Posterior vena cava (tissue), 2 donors: ENCODE results near the gene ZSCAN23. TPM values are rescaled to one million over a fixed set of nuclear protein-coding genes. Genes with fewer than 3 reads are reported as not detected.
A peak's percentile ranks its signal among the peaks of the same experiment; 100 is the strongest.
"Not testable (repeated sequence)": the region's sequence is repeated elsewhere in the genome, so short reads cannot be mapped to it uniquely, and the experiment has no call there.

Source experiments
- DNase-seq: peaks from one replicate; pipeline ENCODE4 v3.0.0-alpha.2; 2020; ENCODE audit warnings: low spot score
- intact Hi-C, 2 donors: fragments of 100-400 bp; cut with DNase I; formaldehyde crosslinking; loops; one replicate each; pipeline versions ENCODE4 v1.14.1 to v1.14.2; 2022 to 2023
- total RNA-seq, 2 donors: library from RNA; stranded (reverse); fragmentation: NEBNext Ultra II Directional; extraction: Animal tissue kit (Norgen Biotek cat#: 25700); gene quantifications; one replicate each; pipeline ENCODE4 v1.2.1, GENCODE V29; 2021
- donor health status: DM: yes; HTN: yes; CAD: no.
- donor health status: DM: yes; HTN: yes; CAD: no.

Gene ZSCAN23
- total RNA-seq, 2 donors from 2014 or later = 2.0 to 2.8 TPM

GRCh38 chr6:28446818-28447511, 3.7 kb upstream of the ZSCAN23 start:
- DNase-seq = no peak
- intact Hi-C loops = no loop called here

GRCh38 chr6:28444759-28445158, 1.5 kb upstream of the ZSCAN23 start:
- DNase-seq, intact Hi-C loops: not testable (repeated sequence)

- no peak for DNase-seq
- intact Hi-C loops = no loop called here
Measured at GRCh38 chr6:28442586-28442985, 705 bp downstream of the ZSCAN23 start.

GRCh38 chr6:28436404-28436803, 6.9 kb downstream of the ZSCAN23 start:
- intact Hi-C loops = no loop called here

GRCh38 chr6:28433119-28433518, 10.2 kb downstream of the ZSCAN23 start:
- DNase-seq = no peak
- intact Hi-C loops = no loop called here

More at GRCh38 chr6:28436404-28436803, 6.9 kb downstream of the ZSCAN23 start:
- DNase-seq = no peak

- DNase-seq = no peak
- intact Hi-C loops = no loop called here
Measured at GRCh38 chr6:28429781-28430180, 13.5 kb downstream of the ZSCAN23 start.

- intact Hi-C loops = no loop called here
- no peak for DNase-seq
Measured at GRCh38 chr6:28425944-28426541, 17.2 kb downstream of the ZSCAN23 start.

- intact Hi-C loops = no loop called here
- no peak for DNase-seq
Measured at GRCh38 chr6:28424163-28424562, 19.1 kb downstream of the ZSCAN23 start.

GRCh38 chr6:28423546-28423945, 19.7 kb downstream of the ZSCAN23 start:
- DNase-seq = no peak
- intact Hi-C loops = no loop called here

GRCh38 chr6:28413681-28414080, 29.6 kb downstream of the ZSCAN23 start:
- intact Hi-C loops = no loop called here

GRCh38 chr6:28410767-28411166, 32.5 kb downstream of the ZSCAN23 start:
- no peak for DNase-seq
- intact Hi-C loops = no loop called here

More at GRCh38 chr6:28413681-28414080, 29.6 kb downstream of the ZSCAN23 start:
- DNase-seq = no peak

GRCh38 chr6:28408076-28408802, 35.1 kb downstream of the ZSCAN23 start:
- no peak for DNase-seq
- intact Hi-C loops = no loop called here

- intact Hi-C loops = no loop called here
Measured at GRCh38 chr6:28407401-28407800, 35.9 kb downstream of the ZSCAN23 start.

GRCh38 chr6:28403923-28404322, 39.4 kb downstream of the ZSCAN23 start:
- DNase-seq = not testable (repeated sequence)
- intact Hi-C loops = loop anchor here in 1 of 2 donors (2.0 kb wide), 1 partner anchor 41 kb away; no protein-coding TSS in a partner anchor

More at GRCh38 chr6:28407401-28407800, 35.9 kb downstream of the ZSCAN23 start:
- no peak for DNase-seq

GRCh38 chr6:28402197-28402596, 41.1 kb downstream of the ZSCAN23 start:
- no peak for DNase-seq
- intact Hi-C loops = no loop called here

- DNase-seq = no peak
- intact Hi-C loops = no loop called here
Measured at GRCh38 chr6:28401172-28401571, 42.1 kb downstream of the ZSCAN23 start.

- peak; percentile 78 for DNase-seq
- intact Hi-C loops = no loop called here
Measured at GRCh38 chr6:28400122-28400451, 43.2 kb downstream of the ZSCAN23 start.

- peak; percentile 96 for DNase-seq
- intact Hi-C loops = no loop called here
Measured at GRCh38 chr6:28399350-28400121, 43.8 kb downstream of the ZSCAN23 start, which contains the start of gene ZSCAN12. ZSCAN12 (minus strand) TSS chr6:28399747; CDS start chr6:28398405, 1,342 bp downstream.

- no peak for DNase-seq
- intact Hi-C loops = no loop called here
Measured at GRCh38 chr6:28395918-28396317, 47.4 kb downstream of the ZSCAN23 start.
